OCI-LY1 (cell line): ENCODE results near the gene SLC5A2.
"Not testable (repeated sequence)": the region's sequence is repeated elsewhere in the genome, so short reads cannot be mapped to it uniquely, and the experiment has no call there.

ENCODE experiments used
- H2AFZ ChIP-seq: fragments of 200-600 bp; sonication (generic), shearing (Covaris generic); 2 replicates; pipeline ENCODE4 v1.6.0; 2014; ENCODE audit warnings: antibody characterized with exemption, mild to moderate bottlenecking, low read length
- H3F3A ChIP-seq: fragments of 200-600 bp; sonication (generic), shearing (Covaris generic); 2 replicates; pipeline ENCODE4 v1.6.0; 2014; ENCODE audit warnings: mild to moderate bottlenecking, antibody characterized with exemption, low read length, moderate library complexity; ENCODE audit not compliant: insufficient read depth
- H3K27ac ChIP-seq: fragments of 200-600 bp; sonication (generic); 2 replicates; pipeline ENCODE4 v1.5.1; 2014; ENCODE audit warnings: low read length, mixed run types, mild to moderate bottlenecking, low read depth; ENCODE audit not compliant: poor library complexity, severe bottlenecking
- H3K27me3 ChIP-seq: fragments of 200-600 bp; sonication (generic); 2 replicates; pipeline ENCODE4 v1.6.0; 2014; ENCODE audit warnings: antibody characterized with exemption, mild to moderate bottlenecking, low read length, moderate library complexity; ENCODE audit not compliant: insufficient read depth
- H3K36me3 ChIP-seq: fragments of 200-600 bp; sonication (generic); 2 replicates; pipeline ENCODE4 v1.6.1; 2014; ENCODE audit warnings: mild to moderate bottlenecking, antibody characterized with exemption, low read length, moderate library complexity, mixed read lengths; ENCODE audit not compliant: insufficient read depth
- H3K4me1 ChIP-seq: fragments of 200-600 bp; sonication (generic); 2 replicates; pipeline ENCODE4 v1.5.1; 2014; ENCODE audit warnings: mild to moderate bottlenecking, low read length, moderate library complexity; ENCODE audit not compliant: insufficient read depth, severe bottlenecking
- H3K4me2 ChIP-seq: fragments of 200-600 bp; sonication (generic), shearing (Covaris generic); 2 replicates; pipeline ENCODE4 v1.6.1; 2014; ENCODE audit warnings: low read length
- H3K4me3 ChIP-seq: fragments of 200-600 bp; sonication (generic); 2 replicates; pipeline ENCODE4 v1.5.1; 2014; ENCODE audit warnings: low read length, low read depth, mild to moderate bottlenecking, mixed read lengths; ENCODE audit not compliant: poor library complexity, severe bottlenecking
- H3K79me2 ChIP-seq: fragments of 200-600 bp; shearing (Covaris generic); 2 replicates; pipeline ENCODE4 v1.6.1; 2016; ENCODE audit warnings: mixed run types, low read length, mixed read lengths; ENCODE audit not compliant: insufficient read depth
- H3K9ac ChIP-seq: fragments of 200-600 bp; sonication (generic), shearing (Covaris generic); 2 replicates; pipeline ENCODE4 v1.6.1; 2014; ENCODE audit warnings: mild to moderate bottlenecking, low read length, mixed read lengths
- H3K9me2 ChIP-seq: fragments of 200-600 bp; sonication (generic), shearing (Covaris generic); 2 replicates; pipeline ENCODE4 v1.6.1; 2014; ENCODE audit warnings: low read depth, mild to moderate bottlenecking, low read length, mixed read lengths
- H3K9me3 ChIP-seq: fragments of 200-600 bp; shearing (Covaris generic); 2 replicates; pipeline ENCODE4 v1.6.1; 2014; ENCODE audit warnings: low read length, mixed read lengths
- H4K20me1 ChIP-seq: fragments of 200-600 bp; sonication (generic), shearing (Covaris generic); 2 replicates; pipeline ENCODE4 v1.6.0; 2016; ENCODE audit warnings: mild to moderate bottlenecking, low read length; ENCODE audit not compliant: insufficient read depth
- EZH2 ChIP-seq: fragments of 200-600 bp; sonication (generic), shearing (Covaris generic); IDR thresholded peaks from 2 replicates; pipeline ENCODE4 v1.8.0; 2017; ENCODE audit warnings: borderline replicate concordance, mixed run types, mild to moderate bottlenecking, antibody characterized with exemption, low read length, moderate library complexity, mixed read lengths
- TF ChIP-seq, protein P1 (sequence below): fragments of 200-600 bp; sonication (generic), shearing (Covaris generic); IDR thresholded peaks from 2 replicates; pipeline ENCODE4 v1.5.1; 2017; ENCODE audit warnings: mild to moderate bottlenecking, antibody characterized with exemption, low read length, moderate library complexity, mixed read lengths

The SLC5A2 gene

GRCh38 chr16:31535737-31536136 lies 52.8 kb downstream of the SLC5A2 start:
- Histone ChIP-seq H3K9ac (no peak overlapping the region), H4K20me1 (no peaks in the 10 kb centered on the region), H3K4me1 (no peaks in the 10 kb centered on the region), H3K27me3 (no peaks in the 10 kb centered on the region), H3K27ac (no peak overlapping the region), H3F3A (no peaks in the 10 kb centered on the region), H3K9me2 (no peaks in the 10 kb centered on the region), H3K79me2 (no peaks in the 10 kb centered on the region), H3K4me3 (no peak overlapping the region), H2AFZ (no peak overlapping the region), H3K9me3 (no peaks in the 10 kb centered on the region), H3K4me2 (no peak overlapping the region), H3K36me3 (no peaks in the 10 kb centered on the region)
- TF ChIP-seq, protein P1, sequence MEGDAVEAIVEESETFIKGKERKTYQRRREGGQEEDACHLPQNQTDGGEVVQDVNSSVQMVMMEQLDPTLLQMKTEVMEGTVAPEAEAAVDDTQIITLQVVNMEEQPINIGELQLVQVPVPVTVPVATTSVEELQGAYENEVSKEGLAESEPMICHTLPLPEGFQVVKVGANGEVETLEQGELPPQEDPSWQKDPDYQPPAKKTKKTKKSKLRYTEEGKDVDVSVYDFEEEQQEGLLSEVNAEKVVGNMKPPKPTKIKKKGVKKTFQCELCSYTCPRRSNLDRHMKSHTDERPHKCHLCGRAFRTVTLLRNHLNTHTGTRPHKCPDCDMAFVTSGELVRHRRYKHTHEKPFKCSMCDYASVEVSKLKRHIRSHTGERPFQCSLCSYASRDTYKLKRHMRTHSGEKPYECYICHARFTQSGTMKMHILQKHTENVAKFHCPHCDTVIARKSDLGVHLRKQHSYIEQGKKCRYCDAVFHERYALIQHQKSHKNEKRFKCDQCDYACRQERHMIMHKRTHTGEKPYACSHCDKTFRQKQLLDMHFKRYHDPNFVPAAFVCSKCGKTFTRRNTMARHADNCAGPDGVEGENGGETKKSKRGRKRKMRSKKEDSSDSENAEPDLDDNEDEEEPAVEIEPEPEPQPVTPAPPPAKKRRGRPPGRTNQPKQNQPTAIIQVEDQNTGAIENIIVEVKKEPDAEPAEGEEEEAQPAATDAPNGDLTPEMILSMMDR = no peak
- TF ChIP-seq EZH2 = no peak

DNA sequence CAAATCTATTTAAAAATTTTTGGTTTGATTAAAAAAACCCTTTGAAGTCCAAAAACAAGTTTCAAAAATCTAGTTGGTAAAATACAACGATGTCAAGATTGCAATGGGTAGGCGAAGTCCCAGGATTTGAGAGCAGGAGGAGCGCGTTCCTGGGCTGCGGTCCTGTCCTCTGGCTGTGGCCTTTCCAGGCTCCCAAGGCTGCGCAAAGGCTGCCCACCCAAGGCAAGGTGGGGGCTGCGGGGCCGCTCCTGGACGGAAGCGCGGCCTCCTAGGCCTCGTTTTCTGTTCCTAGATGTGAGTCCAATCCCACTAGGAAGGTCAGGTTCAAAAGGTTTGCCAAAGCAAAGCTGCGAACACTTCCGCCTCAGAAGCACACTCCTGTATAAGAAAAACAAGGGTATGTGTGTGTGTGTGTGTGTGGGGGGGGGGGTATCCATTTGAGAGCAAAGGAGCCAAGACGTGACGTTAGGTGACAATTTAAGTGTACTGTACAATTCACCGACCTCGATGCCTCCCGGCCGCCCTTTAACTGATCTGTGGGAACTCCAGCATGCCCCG lies 54.0 kb downstream of the SLC5A2 start:
- Histone ChIP-seq H3K4me3 (no peak overlapping the region), H3K36me3 (no peaks in the 10 kb centered on the region), H3F3A (no peaks in the 10 kb centered on the region), H3K27me3 (no peaks in the 10 kb centered on the region), H3K27ac (no peak overlapping the region), H3K4me2 (no peak overlapping the region), H2AFZ (no peak overlapping the region), H4K20me1 (no peaks in the 10 kb centered on the region), H3K79me2 (no peaks in the 10 kb centered on the region), H3K9ac (no peak overlapping the region), H3K9me2 (no peaks in the 10 kb centered on the region), H3K9me3 (no peaks in the 10 kb centered on the region), H3K4me1 (no peaks in the 10 kb centered on the region)
- no peak for TF ChIP-seq EZH2
- TF ChIP-seq, protein P1 = no peak

DNA sequence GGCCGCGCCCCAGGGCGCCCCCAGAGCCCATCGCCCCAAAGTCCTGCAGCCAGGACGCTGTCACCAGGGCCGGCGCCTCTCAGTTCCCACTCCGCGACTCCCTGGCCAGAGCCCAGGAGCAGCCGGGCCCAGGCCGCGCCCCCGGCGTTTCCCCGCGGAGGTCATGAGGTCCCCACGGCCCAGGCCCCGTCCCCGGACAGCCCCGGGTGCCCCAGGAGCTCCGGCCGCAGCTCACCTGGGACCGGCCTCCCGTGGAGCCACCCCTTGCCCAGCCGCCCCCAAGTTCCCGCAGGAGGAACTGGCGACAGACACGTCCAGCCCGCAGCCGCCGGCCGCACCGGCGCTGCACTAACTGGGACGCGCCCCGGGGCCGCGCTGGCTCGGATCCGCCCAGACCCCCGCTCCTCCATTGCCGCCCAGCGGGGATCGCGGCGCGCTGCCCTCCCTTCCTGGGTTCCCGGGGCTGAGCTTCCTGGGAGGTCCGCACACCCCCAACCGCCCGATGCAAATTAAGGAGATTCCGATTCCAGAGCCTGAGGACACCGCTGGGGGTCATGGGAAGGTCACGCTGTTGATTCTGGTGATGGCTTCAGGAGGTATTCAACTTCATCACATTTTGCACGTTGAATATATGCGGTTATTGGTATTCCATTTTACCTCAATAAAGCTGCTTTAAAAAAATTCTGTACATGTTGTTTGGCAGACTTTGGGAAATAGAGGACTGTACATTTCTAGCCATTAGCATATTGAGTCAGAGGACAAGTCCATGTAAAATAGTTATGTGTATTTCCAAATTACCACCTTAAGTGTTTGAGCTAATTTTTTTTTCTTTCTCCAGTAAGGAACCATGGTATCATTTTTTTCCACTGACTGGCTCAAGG lies 54.7 kb downstream of the SLC5A2 start:
- Histone ChIP-seq H4K20me1 (no peaks in the 10 kb centered on the region), H3K27me3 (no peaks in the 10 kb centered on the region), H3K79me2 (no peaks in the 10 kb centered on the region), H3K4me3 (no peak overlapping the region), H3K27ac (no peak overlapping the region), H2AFZ (no peak overlapping the region), H3K9me3 (no peaks in the 10 kb centered on the region), H3K9ac (no peak overlapping the region), H3K4me1 (no peaks in the 10 kb centered on the region), H3K36me3 (no peaks in the 10 kb centered on the region), H3F3A (no peaks in the 10 kb centered on the region), H3K9me2 (no peaks in the 10 kb centered on the region), H3K4me2 (no peak overlapping the region)
- TF ChIP-seq EZH2 = no peak
- TF ChIP-seq, protein P1 = no peak

DNA sequence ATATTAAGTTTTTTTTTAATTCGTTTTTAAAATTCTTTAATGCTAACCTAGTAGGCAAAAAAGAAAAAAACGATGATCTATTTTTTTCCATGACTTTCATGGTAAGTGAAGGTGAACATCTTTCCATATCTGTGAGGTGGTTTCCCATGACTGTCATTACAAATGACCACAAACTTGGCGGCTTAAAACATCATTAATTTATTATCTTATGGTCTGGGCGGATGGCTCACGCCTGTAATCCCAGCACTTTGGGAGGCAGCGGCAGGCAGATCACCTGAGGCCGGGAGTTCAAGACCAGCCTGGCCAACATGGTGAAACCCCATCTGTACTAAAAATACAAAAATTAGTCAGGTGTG lies 55.3 kb downstream of the SLC5A2 start:
- not testable (repeated sequence) for H3K79me2 ChIP-seq, H3K4me1 ChIP-seq, H3K9ac ChIP-seq, H3K27me3 ChIP-seq, H3K4me3 ChIP-seq, H3F3A ChIP-seq, H3K9me2 ChIP-seq, H3K9me3 ChIP-seq, H4K20me1 ChIP-seq, H3K36me3 ChIP-seq, H3K27ac ChIP-seq, H2AFZ ChIP-seq, H3K4me2 ChIP-seq

DNA sequence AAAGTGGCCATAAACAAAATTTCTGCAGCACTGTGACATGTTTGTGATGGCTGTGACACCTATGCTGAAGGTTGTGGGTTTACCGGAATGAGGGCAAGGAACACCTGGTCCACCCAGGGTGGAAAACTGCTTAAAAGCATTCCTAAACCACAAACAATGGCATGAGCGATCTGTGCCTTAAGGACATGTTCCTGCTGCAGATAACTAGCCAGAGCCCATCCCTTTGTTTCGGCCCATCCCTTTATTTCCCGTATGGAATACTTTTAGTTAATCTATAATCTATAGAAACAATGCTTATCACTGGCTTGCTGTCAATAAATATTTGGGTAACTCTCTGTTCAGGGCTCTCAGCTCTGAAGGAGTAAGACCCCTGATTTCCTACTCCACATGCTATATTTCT lies 56.8 kb downstream of the SLC5A2 start:
- H4K20me1 ChIP-seq, H2AFZ ChIP-seq, H3K9ac ChIP-seq, H3K9me3 ChIP-seq, H3K4me1 ChIP-seq, H3K4me3 ChIP-seq, H3K36me3 ChIP-seq, H3K4me2 ChIP-seq, H3K27me3 ChIP-seq, H3F3A ChIP-seq, H3K27ac ChIP-seq, H3K79me2 ChIP-seq, H3K9me2 ChIP-seq: not testable (repeated sequence)
